Neural progenitor cell (in vitro differentiated cells): ENCODE measurements around the gene QKI. TPM values are rescaled to one million over a fixed set of nuclear protein-coding genes. Genes with fewer than 3 reads are reported as not detected.

Source experiments
- DNase-seq: peaks from one replicate; pipeline ENCODE4 v3.0.0-alpha.2; 2016; ENCODE audit warnings: low spot score
- H2AFZ ChIP-seq: fragments of 200-600 bp; sonication (generic); replicated peaks from 2 replicates; pipeline ENCODE4 v1.6.1; 2016; ENCODE audit warnings: antibody characterized with exemption
- H3F3A ChIP-seq: fragments of 200-600 bp; sonication (generic); 2 replicates; pipeline ENCODE4 v1.6.1; 2016; ENCODE audit warnings: antibody characterized with exemption, low read depth
- H3K27ac ChIP-seq: fragments of 200-600 bp; sonication (generic); 2 replicates; pipeline ENCODE4 v1.5.1; 2016; ENCODE audit warnings: mild to moderate bottlenecking
- H3K27me3 ChIP-seq: fragments of 200-600 bp; sonication (generic); 2 replicates; pipeline ENCODE4 v1.6.1; 2016; ENCODE audit warnings: mild to moderate bottlenecking, moderate library complexity
- H3K36me3 ChIP-seq: fragments of 200-600 bp; sonication (generic); 2 replicates; pipeline ENCODE4 v1.5.1; 2016
- H3K4me1 ChIP-seq: fragments of 200-600 bp; sonication (generic); 2 replicates; pipeline ENCODE4 v1.6.1; 2016; ENCODE audit warnings: mixed run types
- H3K4me2 ChIP-seq: fragments of 200-600 bp; sonication (generic); 2 replicates; pipeline ENCODE4 v1.6.1; 2016
- H3K4me3 ChIP-seq: fragments of 200-600 bp; sonication (generic); 2 replicates; pipeline ENCODE4 v1.5.1; 2016
- H3K79me2 ChIP-seq: fragments of 200-600 bp; sonication (generic); 2 replicates; pipeline ENCODE4 v1.6.1; 2016; ENCODE audit warnings: low read depth
- H3K9ac ChIP-seq: fragments of 200-600 bp; sonication (generic); 2 replicates; pipeline ENCODE4 v1.6.1; 2016
- H3K9me3 ChIP-seq: fragments of 200-600 bp; sonication (generic); 2 replicates; pipeline ENCODE4 v1.5.1; 2016; ENCODE audit warnings: low read depth
- H4K20me1 ChIP-seq: fragments of 200-600 bp; sonication (generic); 2 replicates; pipeline ENCODE4 v1.6.1; 2016; ENCODE audit warnings: low read depth
- H3K27ac Mint-ChIP-seq: 3 replicates; pipeline ENCODE4 v1.8.0; 2021; ENCODE audit warnings: mixed read lengths
- H3K27me3 Mint-ChIP-seq: 2 replicates; pipeline ENCODE4 v1.8.0; 2022; ENCODE audit warnings: low read depth, mild to moderate bottlenecking, inconsistent platforms, moderate library complexity, mixed read lengths; ENCODE audit not compliant: insufficient read depth
- H3K36me3 Mint-ChIP-seq: 3 replicates; pipeline ENCODE4 v1.8.0; 2021; ENCODE audit warnings: mixed read lengths
- H3K4me1 Mint-ChIP-seq: 3 replicates; pipeline ENCODE4 v1.8.0; 2021; ENCODE audit warnings: mixed read lengths
- H3K4me3 Mint-ChIP-seq: 3 replicates; pipeline ENCODE4 v1.8.0; 2021; ENCODE audit warnings: mild to moderate bottlenecking, moderate library complexity, mixed read lengths
- H3K9me3 Mint-ChIP-seq: 3 replicates; pipeline ENCODE4 v1.8.0; 2020; ENCODE audit warnings: mixed read lengths
- EZH2 ChIP-seq: fragments of 200-600 bp; sonication (generic); IDR thresholded peaks from 2 replicates; pipeline ENCODE4 v1.6.1; 2017; ENCODE audit warnings: antibody characterized with exemption, mild to moderate bottlenecking, moderate library complexity
- EZH2phosphoT487 ChIP-seq: fragments of 200-600 bp; sonication (generic); IDR thresholded peaks from 2 replicates; pipeline ENCODE4 v1.6.1; 2017; ENCODE audit warnings: antibody characterized with exemption
- total RNA-seq: library from RNA; depleted of rRNA; stranded (reverse); fragments of >200 nt; gene quantifications from 2 replicates; pipeline ENCODE4 v1.2.3, GENCODE V29; 2015; ENCODE audit warnings: low replicate concordance
- TF ChIP-seq, protein P1 (sequence below): fragments of 200-600 bp; sonication (generic); IDR thresholded peaks from 2 replicates; pipeline ENCODE4 v1.5.1; 2017; ENCODE audit warnings: antibody characterized with exemption, mild to moderate bottlenecking

QKI gene
- total RNA-seq, 1 donor from 2014 or later = 212 TPM

DNA sequence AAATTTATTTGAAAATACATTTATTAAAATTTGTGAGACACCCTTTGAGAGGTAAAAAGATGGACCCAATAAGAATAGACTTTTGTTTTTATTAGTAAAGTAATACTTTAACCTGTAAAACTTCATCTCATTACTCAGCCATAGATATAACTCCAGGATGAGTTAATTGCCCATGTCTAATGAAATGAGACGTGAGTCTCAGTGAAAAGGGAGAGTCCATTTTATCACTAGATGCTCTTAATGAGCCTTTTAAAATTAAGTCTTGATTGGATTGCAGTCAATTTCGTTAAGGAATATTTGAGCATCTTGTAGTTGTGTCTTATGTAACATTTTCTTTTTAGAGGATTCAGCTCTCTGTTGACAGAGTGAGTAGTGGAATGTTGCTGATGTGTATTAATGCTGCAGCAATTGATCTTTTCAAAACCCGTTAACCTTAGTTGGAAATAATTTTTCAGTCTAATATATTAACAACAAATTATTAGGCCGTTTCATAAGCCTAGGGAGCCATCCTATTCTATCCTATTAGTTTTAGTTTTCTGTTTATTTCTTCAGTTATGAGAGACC is 77.3 kb downstream of the QKI start:
- Mint-ChIP-seq H3K4me1 (no peaks in the 10 kb centered on the region), H3K36me3 (peaks cover 70% of the 10 kb centered on the region), H3K9me3 (peaks cover 82% of the 10 kb centered on the region), H3K27ac (no peak overlapping the region), H3K4me3 (no peak overlapping the region), H3K27me3 (no peaks in the 10 kb centered on the region)
- Histone ChIP-seq H4K20me1 (peaks cover 67% of the 10 kb centered on the region), H3K4me1 (peaks cover 47% of the 10 kb centered on the region), H3K4me2 (no peak overlapping the region), H3K9me3 (no peaks in the 10 kb centered on the region), H3F3A (no peaks in the 10 kb centered on the region), H3K27me3 (no peaks in the 10 kb centered on the region), H3K36me3 (no peaks in the 10 kb centered on the region), H3K9ac (no peak overlapping the region), H3K27ac (no peak overlapping the region), H2AFZ (no peak overlapping the region), H3K4me3 (no peak overlapping the region), H3K79me2 (peaks cover 100% of the 10 kb centered on the region)
- DNase-seq = no peak
- TF ChIP-seq EZH2phosphoT487 = no peak
- no peak for TF ChIP-seq EZH2
- TF ChIP-seq, protein P1, sequence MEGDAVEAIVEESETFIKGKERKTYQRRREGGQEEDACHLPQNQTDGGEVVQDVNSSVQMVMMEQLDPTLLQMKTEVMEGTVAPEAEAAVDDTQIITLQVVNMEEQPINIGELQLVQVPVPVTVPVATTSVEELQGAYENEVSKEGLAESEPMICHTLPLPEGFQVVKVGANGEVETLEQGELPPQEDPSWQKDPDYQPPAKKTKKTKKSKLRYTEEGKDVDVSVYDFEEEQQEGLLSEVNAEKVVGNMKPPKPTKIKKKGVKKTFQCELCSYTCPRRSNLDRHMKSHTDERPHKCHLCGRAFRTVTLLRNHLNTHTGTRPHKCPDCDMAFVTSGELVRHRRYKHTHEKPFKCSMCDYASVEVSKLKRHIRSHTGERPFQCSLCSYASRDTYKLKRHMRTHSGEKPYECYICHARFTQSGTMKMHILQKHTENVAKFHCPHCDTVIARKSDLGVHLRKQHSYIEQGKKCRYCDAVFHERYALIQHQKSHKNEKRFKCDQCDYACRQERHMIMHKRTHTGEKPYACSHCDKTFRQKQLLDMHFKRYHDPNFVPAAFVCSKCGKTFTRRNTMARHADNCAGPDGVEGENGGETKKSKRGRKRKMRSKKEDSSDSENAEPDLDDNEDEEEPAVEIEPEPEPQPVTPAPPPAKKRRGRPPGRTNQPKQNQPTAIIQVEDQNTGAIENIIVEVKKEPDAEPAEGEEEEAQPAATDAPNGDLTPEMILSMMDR = no peak

DNA sequence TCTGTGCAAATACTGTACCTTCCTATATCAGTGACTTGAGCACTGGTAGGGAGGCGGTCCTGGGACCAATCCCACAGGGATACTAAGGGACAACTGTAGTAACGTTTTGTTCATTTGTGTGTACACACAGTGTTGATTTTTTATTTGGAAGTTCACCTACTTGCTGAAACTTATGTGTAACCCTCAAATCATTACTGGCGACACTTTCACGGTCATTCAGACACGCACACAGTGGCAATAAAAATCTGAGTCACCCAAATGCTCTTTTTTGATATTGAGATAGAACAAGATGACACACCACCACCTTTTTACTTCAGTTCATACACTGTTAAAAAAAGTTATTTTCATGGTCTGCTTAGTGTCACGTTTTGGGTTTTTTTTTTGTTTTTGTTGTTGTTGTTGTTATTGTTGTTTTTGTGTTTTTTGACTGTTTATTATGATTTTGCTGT is 79.8 kb downstream of the QKI start:
- Histone ChIP-seq H3K9ac (no peak overlapping the region), H3K4me1 (peaks cover 29% of the 10 kb centered on the region), H3K27ac (no peak overlapping the region), H3K27me3 (no peaks in the 10 kb centered on the region), H3K79me2 (peaks cover 100% of the 10 kb centered on the region), H3K4me2 (no peak overlapping the region), H4K20me1 (peaks cover 42% of the 10 kb centered on the region), H2AFZ (no peak overlapping the region), H3K9me3 (no peaks in the 10 kb centered on the region), H3F3A (no peaks in the 10 kb centered on the region), H3K4me3 (no peak overlapping the region), H3K36me3 (no peaks in the 10 kb centered on the region)
- H3K4me3 Mint-ChIP-seq = no peak overlapping the region
- no peak overlapping the region for H3K27ac Mint-ChIP-seq
- no peak for DNase-seq
- H3K36me3 Mint-ChIP-seq = peaks cover 66% of the 10 kb centered on the region
- TF ChIP-seq EZH2phosphoT487 = no peak
- TF ChIP-seq, protein P1 = no peak
- no peak for TF ChIP-seq EZH2
- no peaks in the 10 kb centered on the region for H3K4me1 Mint-ChIP-seq
- H3K9me3 Mint-ChIP-seq = peaks cover 79% of the 10 kb centered on the region
- H3K27me3 Mint-ChIP-seq = no peaks in the 10 kb centered on the region

DNA sequence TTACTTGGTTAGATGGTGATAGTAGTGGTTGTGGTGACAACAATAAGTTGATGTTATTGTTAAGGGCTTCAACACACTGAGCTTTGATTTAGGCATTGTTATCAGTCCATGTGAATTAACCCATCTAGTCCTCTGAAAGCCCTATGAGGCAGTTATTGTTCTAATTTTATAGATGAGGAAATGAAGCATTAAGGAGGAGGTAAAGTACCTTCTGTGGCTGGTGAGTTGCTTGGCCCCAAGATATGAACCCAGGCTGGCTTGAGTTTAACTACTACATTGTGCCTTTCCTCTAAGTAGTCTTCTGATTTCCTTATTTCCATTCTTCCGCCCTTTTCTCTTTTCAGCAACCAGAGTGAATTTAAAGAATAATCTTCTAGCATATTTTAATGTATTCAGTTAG is 81.7 kb downstream of the QKI start:
- peaks cover 100% of the 10 kb centered on the region for H3K79me2 ChIP-seq
- no peak overlapping the region for H3K9ac ChIP-seq
- no peak overlapping the region for H3K4me3 ChIP-seq
- Mint-ChIP-seq H3K4me3 (no peak overlapping the region), H3K27ac (no peak overlapping the region), H3K27me3 (no peaks in the 10 kb centered on the region), H3K36me3 (peaks cover 68% of the 10 kb centered on the region), H3K4me1 (no peaks in the 10 kb centered on the region), H3K9me3 (peaks cover 77% of the 10 kb centered on the region)
- H3K4me1 ChIP-seq = peaks cover 11% of the 10 kb centered on the region
- H3K27ac ChIP-seq = no peak overlapping the region
- no peaks in the 10 kb centered on the region for H3F3A ChIP-seq
- no peaks in the 10 kb centered on the region for H3K36me3 ChIP-seq
- H2AFZ ChIP-seq = no peak overlapping the region
- no peaks in the 10 kb centered on the region for H3K27me3 ChIP-seq
- DNase-seq = no peak
- H3K9me3 ChIP-seq = no peaks in the 10 kb centered on the region
- peaks cover 23% of the 10 kb centered on the region for H4K20me1 ChIP-seq
- no peak overlapping the region for H3K4me2 ChIP-seq
- TF ChIP-seq, protein P1 = no peak
- TF ChIP-seq EZH2phosphoT487 (no peak), EZH2 (no peak)
